GM18868 (cell line): Measurements from ENCODE around the gene SNX7.

Source experiments
- ATAC-seq: cut with Tn5 transposase; IDR thresholded peaks from one replicate; pipeline ENCODE4 v1.9.1; 2021; ENCODE audit warnings: mild to moderate bottlenecking, moderate library complexity; ENCODE audit not compliant: unreplicated experiment

The SNX7 gene

DNA sequence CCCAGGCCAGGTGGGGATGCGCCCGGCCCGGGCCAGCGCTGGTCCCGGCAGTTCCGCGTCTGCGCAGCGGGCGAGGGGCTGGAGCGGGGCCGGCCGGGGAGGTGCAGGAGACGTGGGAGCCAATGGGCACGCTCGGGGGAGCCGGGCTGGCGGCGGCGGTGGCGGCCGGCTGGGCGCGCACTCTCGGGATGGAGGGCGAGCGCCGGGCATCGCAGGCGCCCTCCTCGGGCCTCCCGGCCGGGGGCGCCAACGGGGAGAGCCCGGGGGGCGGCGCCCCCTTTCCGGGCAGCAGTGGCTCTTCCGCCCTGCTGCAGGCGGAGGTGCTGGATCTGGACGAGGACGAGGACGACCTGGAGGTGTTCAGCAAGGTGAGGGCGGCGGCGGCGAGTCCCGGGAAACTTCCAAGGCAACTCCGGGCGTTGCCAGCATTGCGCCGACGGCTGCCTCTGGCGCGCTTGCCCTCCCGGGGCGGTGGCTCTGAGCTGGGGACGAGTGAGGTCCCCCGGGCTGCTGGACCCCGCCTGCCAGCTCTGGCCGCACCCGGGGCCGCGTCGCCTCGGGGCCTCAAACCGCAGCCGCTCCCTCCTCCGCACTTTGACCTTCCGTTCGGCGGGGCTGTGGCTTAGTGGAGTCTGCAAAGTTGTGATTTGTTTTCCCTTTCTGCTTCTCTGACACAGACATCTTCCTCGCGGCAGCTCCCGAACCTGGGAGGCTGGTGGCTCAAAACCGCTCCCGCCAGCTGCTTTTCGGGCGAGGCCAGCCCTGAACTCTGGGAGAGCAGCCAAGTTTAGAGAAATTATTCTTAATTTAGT, at the start of gene SNX7:
SNX7 (plus strand) TSS at position 178 of the 812 bp plus-strand sequence; CDS start at position 189, 11 bp downstream.
- peak; percentile 93 for ATAC-seq

DNA sequence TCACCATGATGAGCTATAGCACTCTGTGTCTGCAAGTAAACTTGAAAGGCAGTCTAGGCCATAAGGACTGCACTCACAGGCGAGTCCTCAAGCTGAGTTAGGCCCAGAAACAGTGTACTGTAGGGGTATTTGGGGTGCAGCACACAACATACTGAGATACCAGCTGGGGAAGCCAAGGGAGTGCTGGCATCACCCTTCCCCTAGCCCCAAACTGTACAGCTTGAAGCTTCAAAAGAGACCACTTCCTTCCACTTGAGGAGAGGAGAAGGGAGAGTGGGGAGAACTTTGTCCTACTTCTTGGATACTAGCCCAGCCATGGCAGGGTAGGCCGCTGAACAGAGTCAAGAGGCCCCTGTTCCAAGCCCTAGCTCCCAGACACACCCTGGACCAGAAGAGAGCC, 24.2 kb upstream of the SNX7 start:
- ATAC-seq, result no peak

GRCh38 chr1:98638185-98638584, 23.3 kb upstream of the SNX7 start:
- ATAC-seq, result no peak

DNA sequence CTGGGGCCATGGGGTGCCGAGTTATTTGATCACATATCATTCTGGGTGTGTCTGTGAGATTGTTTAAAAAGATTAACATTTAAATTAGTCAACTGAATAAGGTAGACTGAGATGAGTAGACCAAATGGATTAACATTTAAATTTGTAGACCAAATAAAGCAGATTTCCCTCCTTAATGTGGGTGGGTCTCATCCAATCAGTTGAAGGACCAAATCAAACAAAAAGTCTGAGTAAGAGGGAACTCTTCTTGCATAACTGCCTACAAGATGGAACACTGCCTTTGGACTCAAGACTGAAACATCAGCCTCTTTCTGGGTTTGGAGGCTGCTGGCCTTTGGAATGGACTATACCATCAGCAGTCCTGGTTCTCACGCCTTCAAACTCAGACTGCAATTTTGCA, 17.0 kb upstream of the SNX7 start:
- ATAC-seq, result no peak

GRCh38 chr1:98651116-98651632, 10.3 kb upstream of the SNX7 start:
- no peak for ATAC-seq

- ATAC-seq, result no peak
These were observed 8.4 kb upstream of the SNX7 start for GRCh38 chr1:98653123-98653522.

GRCh38 chr1:98659879-98660278, 1.6 kb upstream of the SNX7 start:
- ATAC-seq, result no peak

DNA sequence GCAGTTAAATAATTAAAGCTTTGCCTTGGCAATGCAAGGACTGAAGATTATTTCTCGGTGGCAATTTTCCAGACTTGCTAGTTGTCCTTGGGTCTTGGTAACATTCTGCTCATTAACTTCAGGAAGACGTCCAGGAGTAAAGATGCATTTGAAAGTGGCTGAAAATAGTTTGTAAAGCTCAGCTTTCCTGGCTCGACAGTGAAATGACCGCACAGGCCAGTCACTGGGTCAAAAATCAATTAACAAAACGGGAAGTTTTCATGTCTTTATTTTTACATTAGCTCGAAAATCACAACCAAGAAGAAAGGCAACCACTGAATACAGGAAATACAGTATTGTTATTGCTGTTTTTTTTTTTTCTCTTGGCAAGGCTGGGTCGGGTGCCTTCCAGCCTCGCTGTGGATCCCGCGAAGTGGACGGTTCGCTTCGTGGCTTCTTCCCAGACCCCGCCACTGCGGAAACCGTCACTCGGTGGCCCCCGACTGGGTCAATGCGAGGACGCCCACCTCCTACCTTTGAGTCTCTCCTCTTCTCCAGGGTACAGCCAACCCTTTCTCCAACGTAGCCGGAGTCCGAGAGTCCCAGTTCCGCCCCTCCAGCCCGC, 479 bp upstream of the SNX7 start:
- ATAC-seq, result peak; percentile 17

- ATAC-seq, result no peak
These were observed 792 bp downstream of the SNX7 start for GRCh38 chr1:98662356-98662670.

DNA sequence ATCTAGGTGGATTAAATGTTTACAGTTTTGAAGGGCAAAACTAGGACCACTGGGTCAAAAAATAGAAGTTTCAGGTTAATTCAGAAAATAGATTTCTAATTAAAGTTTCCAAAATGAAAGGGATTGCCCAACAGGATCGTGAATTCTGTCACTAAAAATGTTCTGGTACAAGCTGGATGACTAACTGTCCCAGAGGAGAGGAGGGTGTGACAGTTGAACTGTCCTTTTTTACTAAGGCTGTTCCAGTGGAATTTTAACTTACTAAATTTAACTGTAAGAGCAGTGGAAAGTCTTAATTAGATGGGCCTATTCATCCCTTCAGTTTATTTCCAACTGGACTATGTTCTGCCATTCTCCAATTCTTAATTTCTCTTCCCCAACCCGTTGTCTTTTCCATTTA, 7.2 kb downstream of the SNX7 start:
- no peak for ATAC-seq

DNA sequence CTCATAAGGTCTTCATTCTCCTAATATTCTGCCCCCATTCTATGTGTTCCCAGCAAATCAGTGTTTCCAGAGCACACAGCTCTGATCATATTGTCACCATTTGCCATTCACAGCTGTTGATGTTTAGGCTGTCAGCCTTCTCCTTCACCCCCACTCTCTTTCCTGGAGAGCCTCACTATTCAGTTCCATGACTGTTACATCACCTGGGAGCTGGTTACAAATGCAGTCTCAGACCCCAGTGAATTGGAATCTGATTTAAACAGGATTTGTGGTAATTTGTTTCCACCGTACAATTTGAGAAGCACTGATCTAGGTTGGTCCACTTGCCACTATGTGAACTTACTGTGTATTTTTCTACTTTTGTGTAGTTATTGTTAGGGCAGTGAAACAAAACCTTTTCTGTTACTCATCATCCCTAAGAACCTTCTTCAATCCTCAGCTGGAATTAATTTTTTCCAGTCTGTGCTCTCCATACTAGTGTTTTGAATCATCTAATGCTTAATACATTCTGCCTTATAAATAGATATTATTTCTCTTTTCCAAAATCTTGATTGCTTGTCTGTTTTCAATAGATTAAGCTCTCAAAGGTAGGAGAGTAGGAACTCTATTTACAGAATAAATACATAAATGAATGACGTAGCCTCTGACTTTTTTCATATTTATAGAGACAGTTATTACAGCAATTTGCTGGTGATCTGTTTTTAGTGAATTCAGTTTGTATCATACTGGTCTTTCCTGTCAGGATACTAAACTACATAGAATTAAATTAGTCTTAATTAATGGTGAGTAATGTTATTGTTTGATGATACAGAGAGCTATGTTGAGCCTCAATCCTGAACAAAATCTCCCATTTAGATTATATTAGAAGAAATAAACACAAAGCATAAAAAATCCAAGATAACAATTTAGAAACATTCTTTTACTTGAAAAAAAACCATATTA, 8.1 kb downstream of the SNX7 start:
- ATAC-seq, result no peak

DNA sequence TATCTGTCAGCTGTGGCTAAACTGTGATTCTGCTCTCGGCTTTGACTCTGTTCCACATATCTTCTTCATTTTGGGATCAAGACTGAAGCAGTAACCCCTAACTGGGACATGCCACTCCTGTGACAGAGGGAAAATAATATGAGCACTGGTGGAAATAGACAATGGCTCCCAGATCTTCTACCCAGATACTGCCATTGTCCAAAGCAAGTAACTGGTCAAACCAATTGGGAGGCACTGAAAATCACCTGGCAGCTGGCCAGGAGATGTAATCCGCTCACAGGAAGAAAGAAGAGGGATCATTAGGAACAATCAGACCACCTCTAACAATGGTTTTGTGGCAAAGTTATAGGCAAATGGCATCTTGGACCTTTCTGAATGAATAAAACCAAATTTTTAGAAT, 10.7 kb downstream of the SNX7 start:
- no peak for ATAC-seq

GRCh38 chr1:98674075-98674781, 12.7 kb downstream of the SNX7 start:
- ATAC-seq, result no peak

DNA sequence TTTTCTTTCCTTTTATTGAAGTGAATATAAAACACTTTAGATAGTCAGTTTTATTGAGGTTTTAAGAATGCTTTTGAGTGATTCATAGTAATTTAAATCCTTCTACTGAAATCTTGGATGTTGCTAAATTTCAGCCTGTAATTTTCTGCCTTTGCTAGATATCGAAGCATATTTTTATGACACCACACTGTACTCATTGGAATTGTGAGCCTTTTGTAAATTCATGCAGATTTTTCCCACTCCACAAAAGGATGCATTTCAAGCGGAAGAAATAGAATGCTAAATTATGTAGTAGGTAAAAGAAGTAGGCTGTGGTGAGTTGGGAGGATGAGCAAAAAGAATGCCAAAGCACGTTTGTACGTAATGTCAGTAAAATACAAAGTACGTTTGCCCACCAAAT, 13.8 kb downstream of the SNX7 start:
- no peak for ATAC-seq

- ATAC-seq, result no peak
These were observed 15.8 kb downstream of the SNX7 start for GRCh38 chr1:98677288-98677687.

- no peak for ATAC-seq
These were observed 20.3 kb downstream of the SNX7 start for GRCh38 chr1:98681812-98682211.

DNA sequence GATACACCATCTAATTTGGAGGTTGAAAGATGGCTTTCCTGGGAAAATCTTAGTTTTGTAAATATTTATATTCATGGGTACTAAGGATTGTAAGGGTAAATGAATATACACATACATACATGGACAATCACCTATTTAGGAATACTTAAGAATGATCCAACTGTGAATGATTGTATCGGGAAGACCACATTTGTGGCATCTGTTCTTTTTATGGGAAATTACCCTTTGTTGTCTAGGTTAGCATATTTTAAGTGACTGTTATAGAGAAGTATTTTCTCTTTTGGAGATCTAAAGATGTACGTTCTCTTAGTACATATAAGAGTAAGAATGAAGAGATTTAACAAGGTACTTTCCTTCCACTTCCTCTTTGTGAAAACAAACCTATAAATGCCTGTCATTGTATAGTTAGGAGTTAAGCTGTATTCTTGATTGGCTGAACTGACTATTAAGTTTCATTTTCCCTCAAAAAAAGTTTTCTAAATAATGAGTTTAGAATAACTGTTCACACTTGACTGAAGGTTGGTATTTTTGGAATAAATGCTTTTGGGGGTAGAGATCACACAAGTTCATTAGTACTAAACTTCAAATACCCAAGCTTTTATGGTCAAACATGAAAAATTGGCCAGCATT, 26.7 kb downstream of the SNX7 start:
- peak; percentile 95 for ATAC-seq

- no peak for ATAC-seq
These were observed 29.1 kb downstream of the SNX7 start for GRCh38 chr1:98690576-98690975.

GRCh38 chr1:98692482-98692881, 31.0 kb downstream of the SNX7 start:
- no peak for ATAC-seq

DNA sequence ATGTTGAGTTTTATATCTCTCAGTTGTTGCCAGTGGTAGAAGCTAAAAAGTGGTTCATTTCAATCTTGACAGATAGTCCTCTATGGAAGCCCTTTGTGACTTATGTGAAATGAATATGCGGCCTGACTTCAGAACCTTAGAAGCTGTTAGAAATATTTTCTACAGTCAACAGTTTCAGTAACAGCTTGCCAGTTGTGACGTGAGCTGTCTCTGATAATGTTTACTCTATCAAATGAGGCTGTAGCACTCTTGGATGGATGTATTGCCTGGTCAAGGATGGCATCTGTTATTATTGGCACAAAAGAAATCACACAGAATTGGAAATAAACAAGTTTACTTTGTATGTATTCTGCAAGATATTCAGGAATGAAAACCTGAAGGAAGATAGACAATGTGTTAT, 31.9 kb downstream of the SNX7 start:
- ATAC-seq, result no peak
